ENCODE results near the gene ANKDD1B.
A peak's percentile ranks its signal among the peaks of the same experiment; 100 is the strongest.
"Not testable (repeated sequence)": the region's sequence is repeated elsewhere in the genome, so short reads cannot be mapped to it uniquely, and the experiment has no call there.

The ANKDD1B gene

DNA sequence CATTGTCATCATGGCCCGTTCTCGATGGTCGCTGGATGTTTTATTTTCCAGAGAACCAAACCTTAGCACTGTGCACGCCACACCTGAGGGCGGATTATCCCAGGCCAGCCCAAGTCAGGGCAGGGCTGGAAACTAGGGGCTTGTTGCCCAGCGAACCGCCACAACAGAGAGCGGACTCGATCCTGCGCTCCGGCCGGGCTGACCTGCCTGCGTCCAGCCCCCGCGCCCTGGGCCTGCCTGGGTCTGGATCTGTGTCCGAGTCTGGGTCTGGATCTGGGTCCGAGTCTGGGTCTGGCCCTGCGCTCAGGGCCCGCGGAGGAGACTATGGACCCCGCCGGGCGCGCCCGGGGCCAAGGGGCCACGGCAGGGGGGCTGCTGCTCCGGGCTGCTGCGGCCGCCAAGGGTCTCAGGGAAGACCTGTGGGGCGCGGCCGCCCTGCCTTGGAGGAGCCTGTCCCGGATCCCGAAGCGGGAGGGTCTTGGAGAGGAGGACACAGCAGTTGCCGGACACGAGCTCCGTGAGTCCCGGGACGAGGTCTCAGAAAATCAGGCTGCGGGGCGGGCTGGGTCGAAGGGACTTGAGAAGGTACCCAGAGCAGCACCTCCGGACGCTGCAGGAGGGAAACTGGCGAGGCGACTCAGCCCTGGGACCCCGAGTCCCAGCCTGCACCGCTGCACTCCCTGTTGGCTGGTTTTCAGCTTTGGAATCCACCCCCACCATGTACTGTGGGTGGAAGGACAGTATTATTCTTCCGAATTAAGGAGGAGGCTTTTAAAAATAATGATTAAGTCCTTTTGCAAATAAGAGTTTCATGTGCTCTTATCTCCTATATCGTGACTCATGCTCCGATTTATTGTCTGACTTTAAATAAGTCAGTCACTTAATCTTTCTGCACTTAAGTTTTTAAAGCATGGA, at the start of gene ANKDD1B:
TSS of gene ANKDD1B (plus strand) at position 143 of the 915 bp plus-strand sequence. CDS start at position 325, 182 bp downstream.
- DNase-seq: no peak

DNA sequence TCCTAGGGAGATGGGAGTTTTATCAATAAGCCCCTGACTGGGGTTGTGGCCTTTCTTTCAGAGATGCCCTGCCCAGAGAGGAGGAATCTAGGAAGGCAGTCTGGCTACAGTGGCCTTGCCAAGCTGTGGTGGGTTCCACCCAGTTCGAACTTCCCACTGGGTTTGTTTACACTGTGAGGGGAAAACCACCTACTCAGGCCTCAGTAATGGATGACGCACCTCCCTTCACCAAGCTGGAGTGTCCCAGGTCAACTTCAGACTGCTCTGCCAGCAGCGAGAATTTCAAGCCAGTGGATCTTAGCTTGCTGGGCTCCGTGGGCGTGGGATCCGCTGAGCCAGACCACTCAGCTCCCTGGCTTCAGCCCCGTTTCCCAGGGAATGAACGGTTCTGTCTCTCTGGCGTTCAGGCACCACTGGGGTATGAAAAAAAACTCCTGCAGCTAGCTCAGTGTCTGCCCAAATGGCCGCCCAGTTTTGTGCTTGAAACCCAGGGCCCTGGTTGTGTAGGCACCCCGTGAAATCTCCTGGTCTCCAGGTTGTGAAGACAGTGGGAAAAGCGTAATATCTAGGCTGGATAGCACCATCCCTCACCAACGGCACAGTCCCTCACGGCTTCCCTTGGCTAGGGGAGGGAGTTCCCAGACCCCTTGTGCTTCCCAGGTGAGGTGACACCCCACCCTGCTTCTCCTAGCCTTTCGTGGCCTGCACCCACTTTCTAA, 45.1 kb upstream of the ANKDD1B start:
- not testable (repeated sequence) for DNase-seq

DNA sequence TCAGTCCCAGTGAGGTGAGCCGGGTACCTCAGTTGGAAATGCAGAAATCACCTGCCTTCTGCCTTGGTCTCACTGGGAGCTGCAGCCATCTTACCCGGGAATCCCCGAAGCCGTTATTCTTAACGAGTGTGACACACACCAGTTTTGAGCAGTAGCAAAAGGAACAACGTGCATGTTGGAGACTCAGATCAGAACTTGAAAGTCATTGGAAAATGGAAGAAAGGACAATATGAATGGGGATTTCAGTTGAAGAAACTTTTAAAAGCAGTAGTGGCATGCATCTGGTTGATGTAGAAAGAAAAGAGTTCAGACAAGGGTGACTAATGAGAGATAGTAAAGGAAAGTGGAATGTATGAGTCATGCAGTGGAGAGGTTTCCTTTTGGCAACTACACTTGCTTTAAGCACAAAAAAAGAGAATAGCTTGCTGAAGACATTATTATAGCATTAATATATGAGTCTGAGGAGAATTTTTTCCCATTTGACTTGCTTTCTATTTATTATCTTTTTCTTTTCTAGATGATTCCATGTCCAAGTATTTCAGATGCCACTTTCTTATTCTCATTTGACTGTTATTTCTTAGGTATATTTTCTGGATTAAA, 44.4 kb upstream of the ANKDD1B start:
- DNase-seq: peak; percentile 5

DNA sequence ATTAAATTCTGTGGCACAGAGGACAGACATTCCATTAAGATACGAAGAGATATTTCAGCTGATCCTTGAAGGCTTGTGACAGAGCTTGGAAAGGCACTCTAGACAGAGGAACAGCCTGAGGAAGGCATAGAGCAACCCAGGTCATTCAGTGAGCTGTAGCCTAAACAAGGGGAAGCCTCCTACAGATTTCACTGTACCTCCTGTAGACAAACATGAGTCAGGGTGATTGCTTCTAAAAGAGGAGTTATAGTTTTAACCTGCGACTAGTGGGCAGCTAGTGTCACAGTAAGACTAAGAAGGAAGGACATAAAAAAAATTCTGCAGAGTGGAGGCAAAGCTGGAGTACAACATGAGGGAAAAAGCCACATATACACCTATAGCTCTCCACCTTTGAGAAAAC, 43.5 kb upstream of the ANKDD1B start:
- no peak for DNase-seq

DNA sequence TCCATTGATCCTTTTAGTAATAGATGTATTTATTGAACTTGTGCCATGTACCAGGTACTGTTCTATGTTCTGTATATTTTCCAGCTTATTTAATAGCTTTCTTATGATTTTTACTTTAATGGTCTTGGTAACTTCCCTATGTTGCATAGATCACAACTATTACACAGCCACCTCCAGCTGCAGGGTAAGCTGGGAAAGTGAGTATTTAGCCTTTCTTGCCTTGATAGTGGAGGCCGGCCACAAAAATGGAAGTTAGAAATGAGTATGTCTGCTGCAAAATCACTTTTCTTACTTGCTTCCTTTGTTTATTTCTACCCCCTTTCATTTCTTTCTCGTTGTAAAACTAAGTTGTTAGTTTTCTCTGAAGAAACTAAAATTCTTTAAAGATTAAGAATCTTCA, 43.1 kb upstream of the ANKDD1B start:
- no peak for DNase-seq

DNA sequence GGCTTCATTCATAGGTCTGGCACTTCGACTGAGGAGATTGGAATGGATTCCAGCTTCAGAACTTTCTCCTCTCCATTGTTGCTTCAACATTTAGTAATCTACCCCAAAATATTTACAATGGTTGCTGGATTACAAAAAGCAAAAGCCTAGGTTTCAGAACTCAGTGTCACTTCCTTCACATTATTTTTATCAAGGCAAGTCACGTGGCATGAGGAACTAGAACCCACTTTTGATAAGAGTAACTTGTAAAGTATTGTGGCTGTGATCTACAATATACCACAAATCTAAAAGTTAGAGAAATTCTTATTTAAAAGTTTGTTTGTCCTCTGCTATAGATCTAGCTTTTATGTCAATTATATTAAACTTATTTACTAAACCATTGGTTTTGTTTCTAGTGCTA, 39.7 kb upstream of the ANKDD1B start:
- DNase-seq: no peak

DNA sequence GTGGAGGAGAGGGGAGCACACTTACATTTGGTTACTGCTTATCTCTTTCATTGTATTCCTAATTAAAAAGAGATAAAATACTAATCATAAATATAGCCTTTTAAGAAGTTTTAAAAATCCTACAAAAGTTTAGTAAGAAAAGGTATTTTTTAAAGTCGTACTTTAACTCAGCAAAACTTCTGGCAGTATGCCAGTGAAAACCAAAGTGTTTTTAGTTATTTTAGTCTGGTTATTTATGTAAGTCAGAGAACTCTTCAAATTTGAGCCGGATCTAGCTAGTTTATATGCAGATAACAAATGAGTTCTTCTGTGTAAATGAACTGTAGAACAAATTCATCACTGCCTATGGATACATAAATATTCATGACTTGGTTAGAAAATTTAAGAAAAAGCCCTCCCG, 36.5 kb upstream of the ANKDD1B start:
- DNase-seq: no peak

DNA sequence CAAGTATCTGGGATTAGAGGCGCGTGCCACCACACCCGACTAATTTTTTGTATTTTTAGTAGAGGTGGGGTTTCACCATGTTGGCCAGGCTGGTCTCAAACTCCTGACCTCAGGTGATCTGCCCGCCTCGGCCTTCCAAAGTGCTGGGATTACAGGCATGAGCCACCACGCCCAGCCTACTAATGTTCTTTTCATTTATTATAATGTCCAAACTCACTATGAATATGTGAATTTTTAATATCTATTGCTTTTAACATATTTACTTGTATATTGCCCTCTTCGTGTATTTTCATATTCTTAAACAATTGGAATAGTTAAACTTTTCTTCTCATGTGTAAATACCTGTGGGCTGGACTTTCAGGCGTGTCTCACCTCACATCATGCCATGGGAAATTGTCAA, 33.0 kb upstream of the ANKDD1B start:
- not testable (repeated sequence) for DNase-seq

DNA sequence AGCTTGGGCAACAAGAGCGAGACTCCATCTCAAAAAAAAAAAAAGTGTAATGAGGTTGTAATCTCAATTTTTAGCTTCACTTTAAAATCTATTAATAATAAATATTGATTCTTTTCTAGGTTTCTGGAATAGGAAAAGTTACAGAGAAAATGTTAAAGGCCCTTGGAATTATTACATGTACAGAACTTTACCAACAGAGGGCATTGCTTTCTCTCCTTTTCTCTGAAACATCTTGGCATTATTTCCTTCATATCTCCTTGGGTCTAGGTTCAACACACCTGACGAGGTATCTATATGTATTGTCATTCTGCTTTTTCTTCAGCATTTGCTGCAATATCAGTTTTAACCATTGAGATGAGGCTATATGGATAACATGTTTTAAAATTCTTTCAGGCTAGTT, 26.6 kb upstream of the ANKDD1B start:
- no peak for DNase-seq

DNA sequence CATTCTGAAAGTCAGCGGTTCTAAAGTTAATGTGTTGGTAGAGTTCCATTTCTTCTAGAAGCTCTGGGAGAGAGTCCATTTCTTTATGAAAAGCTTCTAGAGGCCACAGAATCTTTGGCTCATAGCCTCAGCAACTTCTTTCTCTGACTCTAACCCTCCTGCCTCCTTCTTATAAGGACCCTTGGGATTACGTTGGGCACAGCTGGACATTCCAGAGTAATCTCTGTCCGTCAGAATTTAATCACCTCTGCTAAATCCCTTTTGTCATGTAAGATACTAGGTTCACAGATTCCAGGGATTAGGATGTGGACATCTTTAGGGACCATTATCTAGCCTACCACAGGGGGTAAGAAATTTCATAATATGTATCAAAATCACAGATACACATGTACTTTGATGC, 22.6 kb upstream of the ANKDD1B start:
- no peak for DNase-seq

DNA sequence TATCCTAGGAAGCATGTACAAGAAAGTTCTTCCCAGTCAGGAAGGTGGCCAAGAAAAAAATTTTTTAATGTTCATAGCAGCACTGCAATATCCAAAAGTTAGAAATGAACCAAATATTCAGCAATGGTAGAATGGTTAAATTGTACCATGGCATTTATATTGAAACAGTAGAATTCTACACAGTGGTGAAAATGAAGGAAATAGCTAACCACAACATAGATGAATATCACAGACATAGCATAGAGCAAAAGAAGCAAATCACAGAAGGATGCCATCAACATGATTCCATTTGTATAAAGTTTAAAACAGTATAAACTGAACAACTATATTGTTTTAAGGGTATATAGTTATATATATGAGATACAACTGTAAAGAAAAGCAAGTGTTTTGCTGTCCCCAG, 10.7 kb upstream of the ANKDD1B start:
- no peak for DNase-seq

DNA sequence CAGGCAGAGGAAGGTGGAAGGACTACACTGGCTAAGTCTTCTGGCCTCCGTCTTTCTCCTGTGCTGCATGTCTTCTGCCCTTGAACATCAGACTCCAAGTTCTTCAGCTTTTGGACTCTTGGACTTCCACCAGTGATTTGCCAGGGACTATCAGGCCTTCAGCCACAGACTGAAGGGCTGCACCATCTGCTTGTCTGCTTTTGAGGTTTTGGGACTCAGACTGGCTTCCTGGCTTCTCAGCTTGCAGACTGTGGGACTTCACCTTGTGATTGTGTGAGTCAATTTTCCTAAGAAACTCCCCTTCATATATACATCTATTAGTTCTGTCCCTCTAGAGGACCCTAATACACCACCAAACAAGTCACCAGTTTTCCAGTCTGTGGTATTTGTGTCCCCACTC, 9.7 kb upstream of the ANKDD1B start:
- no peak for DNase-seq

DNA sequence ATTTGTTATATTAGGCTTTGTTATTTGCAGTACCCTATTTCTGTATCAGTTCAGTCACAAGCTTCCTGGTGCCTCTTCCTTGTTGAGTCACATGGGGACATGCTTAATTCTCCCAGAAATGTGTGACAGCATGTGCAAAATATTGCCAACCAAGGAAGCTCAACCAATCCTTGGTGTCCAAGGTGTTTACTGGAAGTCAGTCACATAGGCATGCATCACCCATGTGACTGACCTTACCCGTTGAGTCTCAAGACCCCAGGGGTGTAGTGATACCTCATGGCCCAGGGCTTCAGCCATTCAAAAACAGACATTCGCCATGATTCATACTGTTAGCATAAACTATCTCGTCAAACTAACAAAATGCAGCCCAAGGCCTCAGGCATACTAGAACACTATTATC, 9.3 kb upstream of the ANKDD1B start:
- no peak for DNase-seq

DNA sequence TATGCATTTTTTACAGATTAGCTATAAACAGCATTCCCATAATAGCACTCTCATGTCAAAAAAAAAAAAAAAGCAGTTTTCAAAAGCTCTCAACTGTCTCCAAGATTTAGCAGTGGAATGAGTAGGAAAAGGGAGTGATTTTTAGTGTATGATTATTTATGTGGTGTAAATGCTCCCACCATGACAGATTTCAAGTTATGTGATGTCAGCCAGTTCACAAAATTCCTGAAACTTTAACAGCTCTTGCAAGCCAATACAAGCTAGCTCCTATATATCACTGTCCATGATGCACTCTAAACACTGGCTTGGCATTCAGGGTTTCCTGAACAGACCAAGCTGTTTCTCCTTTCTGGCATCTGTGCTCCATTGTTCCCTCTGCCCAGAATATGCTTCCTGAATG, 7.9 kb upstream of the ANKDD1B start:
- DNase-seq: no peak

DNA sequence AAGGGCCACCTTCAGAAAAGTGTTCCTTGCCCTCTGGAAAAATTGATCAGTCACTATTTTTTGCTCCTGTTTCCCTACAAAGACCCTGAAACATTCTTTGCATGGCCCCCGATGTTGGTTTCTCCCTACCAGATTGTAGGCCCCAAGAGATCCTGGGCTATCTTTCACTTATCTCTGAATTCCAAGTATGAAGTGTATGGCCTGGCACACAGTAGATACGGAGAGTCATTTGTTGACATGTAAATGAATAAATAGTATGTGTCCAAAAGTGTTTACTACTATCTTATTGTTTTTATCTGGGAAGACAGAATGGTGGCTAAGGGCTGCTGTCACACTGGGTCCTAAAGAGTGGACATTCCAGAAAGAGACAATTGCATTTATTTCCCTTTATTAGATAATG, 7.4 kb upstream of the ANKDD1B start:
- no peak for DNase-seq

DNA sequence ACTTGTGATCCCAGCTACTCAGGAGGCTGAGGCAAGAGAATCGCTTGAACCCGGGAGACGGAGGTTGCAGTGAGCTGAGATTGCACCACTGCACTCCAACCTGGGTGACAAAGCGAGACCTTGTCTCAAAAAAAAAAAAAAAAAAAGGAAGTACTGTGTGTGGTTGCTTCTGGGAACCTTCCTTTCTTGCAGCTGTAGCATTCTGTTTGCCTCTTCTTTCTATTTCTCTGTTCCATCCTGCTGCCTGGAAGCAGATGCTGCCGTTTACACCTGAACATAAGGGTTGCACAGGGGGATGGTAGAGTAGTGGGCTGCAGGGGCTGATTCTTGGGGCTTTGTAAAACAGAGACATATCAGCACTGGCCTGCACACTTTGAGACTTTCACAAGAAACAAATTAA, 3.9 kb upstream of the ANKDD1B start:
- not testable (repeated sequence) for DNase-seq

DNA sequence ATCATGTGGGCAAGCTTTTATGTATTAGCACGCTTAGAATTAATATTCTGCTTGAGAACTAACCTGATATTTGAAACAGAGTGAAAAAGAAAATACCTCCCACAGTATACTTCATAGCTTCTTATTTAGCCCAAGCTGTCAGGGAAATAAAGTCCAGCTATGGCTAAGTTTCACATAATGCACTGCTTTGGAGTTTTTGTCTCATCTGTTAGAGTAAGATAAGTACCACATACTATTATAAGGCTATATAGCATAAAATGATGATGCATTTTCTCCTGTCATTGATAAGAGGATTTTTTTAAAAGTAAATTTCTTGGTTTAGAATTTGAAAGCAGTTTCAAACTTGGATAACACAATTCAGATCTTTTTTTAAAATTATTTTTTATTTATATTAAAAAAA, 2.4 kb upstream of the ANKDD1B start:
- DNase-seq: no peak

DNA sequence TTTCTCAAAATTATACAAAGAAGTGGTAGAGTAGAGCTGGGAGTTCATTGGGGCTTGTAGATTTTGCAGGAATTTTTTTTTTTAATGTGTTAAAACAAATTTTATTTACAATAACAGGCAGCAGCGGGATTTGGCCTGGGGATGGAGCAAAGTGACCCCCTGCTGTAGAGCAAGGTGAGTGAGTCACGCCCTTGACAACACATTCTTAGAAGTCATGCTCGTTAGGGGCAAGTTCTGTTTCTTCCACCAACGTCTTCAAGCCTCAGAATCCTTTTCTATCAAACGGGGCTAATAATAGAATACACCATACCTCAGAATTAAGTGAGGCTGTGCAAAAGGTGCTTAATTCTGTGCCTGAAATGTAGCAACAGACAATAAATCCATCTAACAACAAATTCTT, 1.1 kb upstream of the ANKDD1B start:
- DNase-seq: no peak

DNA sequence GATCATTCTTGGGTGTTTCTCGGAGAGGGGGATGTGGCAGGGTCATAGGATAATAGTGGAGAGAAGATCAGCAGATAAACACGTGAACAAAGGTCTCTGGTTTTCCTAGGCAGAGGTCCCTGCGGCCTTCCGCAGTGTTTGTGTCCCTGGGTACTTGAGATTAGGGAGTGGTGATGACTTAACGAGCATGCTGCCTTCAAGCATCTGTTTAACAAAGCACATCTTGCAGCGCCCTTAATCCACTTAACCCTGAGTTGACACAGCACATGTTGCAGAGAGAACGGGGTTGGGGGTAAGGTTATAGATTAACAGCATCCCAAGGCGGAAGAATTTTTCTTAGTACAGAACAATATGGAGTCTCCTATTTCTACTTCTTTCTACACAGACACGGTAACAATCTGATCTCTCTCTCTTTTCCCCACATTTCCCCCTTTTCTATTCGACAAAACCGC, 368 bp upstream of the ANKDD1B start:
- DNase-seq: not testable (repeated sequence)

DNA sequence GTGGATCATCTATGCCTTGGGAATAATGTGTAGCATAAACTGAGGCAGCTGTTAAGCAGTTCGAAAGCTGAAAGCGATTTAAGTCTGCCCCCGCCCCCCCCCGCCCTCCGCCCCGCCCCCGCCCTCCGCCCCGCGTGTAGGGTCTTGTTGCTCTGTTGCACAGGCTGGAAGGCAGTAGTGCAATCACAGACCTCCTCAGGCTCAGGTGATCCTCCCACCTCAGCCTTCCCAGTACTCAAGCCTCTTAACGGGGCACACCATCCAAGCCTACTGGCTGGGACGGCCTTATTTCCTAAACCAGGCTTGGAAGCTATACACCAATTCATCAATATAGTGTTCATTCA, 945 bp downstream of the ANKDD1B start:
- no peak for DNase-seq

DNA sequence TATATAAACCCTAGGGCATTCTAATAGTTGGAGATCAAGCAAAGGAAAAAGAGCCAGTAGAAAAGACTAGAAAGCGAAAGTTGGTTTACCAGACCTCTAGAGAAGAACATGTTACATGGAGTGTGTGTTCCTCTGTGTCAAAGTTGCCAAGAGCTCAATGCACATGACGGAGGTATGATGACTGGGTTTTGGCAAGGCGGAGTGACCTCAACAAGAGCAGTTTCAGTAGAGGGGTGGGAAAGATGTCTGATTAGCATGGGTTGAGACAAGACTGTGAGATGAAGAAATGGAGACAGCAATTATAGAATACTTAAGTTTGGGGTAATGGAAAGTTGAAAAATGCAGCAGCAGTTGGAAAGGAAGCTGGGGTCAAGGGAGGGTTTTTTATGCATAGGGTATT, 1.6 kb downstream of the ANKDD1B start:
- DNase-seq: no peak

DNA sequence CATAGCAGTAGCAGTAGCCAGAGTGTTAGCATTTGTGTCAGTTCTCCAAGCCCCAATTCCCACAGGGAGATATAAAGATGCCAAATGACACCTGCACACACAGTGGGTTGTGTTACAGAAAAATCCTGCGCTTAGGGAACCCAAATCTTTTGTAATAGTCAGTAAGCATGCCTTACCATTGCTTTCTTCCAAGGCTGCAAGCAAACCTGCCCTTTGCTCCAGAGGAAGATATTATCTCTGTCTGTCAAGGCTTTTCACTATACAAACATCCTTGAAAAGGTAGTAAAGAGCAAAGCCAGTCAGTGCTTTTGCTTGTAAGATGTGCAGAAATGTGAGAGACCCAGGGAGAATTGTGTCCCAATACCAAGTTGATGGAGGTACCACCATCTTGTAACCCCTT, 2.9 kb downstream of the ANKDD1B start:
- DNase-seq: no peak

DNA sequence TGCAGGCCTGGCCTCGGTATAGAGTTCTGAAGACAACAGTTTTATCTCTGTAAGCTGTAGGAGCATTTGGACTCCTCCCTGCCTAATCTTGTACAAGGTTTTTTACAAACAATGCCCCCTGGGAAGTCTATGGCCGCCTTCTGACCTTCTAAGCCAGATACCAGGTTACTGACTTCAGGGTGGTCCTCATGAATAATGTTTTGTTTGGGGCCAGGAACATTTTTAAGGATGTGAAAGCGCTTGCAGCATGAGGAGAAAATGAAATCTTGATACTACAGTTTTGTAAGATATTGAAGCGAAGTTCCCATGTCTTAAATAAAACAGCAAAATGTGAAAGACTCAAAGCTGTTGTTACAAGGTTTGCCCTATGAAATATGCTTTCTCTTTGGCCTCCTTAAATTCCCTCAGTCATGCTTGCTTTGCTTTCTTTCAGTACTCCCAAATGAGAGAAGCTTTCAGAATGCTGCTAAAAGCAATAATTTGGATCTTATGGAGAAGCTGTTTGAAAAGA, 5.2 kb downstream of the ANKDD1B start:
- no peak for DNase-seq
